WTC11 (cell line): ENCODE data around the gene NAXD. TPM values are rescaled to one million over a fixed set of nuclear protein-coding genes. Genes with fewer than 3 reads are reported as not detected.

Experiments
- ATAC-seq: fragments of 200-7000 bp; cut with Tn5 transposase; 2 replicates; pipeline ENCODE4 v1.10.0; 2021; ENCODE audit warnings: mild to moderate bottlenecking, moderate library complexity
- CTCF ChIA-PET: fragments of 300-600 bp; sonication (Branson Sonifier 250); formaldehyde crosslinking; loops from one replicate; lab custom pipeline; 2021; ENCODE audit warnings: antibody characterized with exemption; lab: Charles Lee
- POLR2A ChIA-PET: fragments of 350-600 bp; sonication (Branson Sonifier 250); formaldehyde crosslinking; loops from one replicate; lab custom pipeline; 2021; ENCODE audit warnings: antibody characterized with exemption; lab: Charles Lee
- DNase-seq: peaks from one replicate; pipeline ENCODE4 v3.0.0; 2021; ENCODE audit warnings: low spot score
- H3K27ac Mint-ChIP-seq: 2 replicates; pipeline ENCODE4 v1.8.0; 2021; ENCODE audit warnings: mixed read lengths
- H3K27me3 Mint-ChIP-seq: 2 replicates; pipeline ENCODE4 v1.8.0; 2021; ENCODE audit warnings: low read depth, mild to moderate bottlenecking, moderate library complexity, mixed read lengths
- H3K36me3 Mint-ChIP-seq: 2 replicates; pipeline ENCODE4 v1.8.0; 2021; ENCODE audit warnings: mixed read lengths
- H3K4me1 Mint-ChIP-seq: 2 replicates; pipeline ENCODE4 v1.8.0; 2022; ENCODE audit warnings: mixed read lengths
- H3K4me3 Mint-ChIP-seq: 2 replicates; pipeline ENCODE4 v1.8.0; 2021; ENCODE audit warnings: mild to moderate bottlenecking, moderate library complexity, mixed read lengths
- H3K9me3 Mint-ChIP-seq: 2 replicates; pipeline ENCODE4 v1.8.0; 2021; ENCODE audit warnings: mixed read lengths
- AFF4 ChIP-seq: sonication (generic); formaldehyde crosslinking; IDR thresholded peaks from 2 replicates; pipeline ENCODE4 v1.8.1; 2023; ENCODE audit warnings: mild to moderate bottlenecking, missing genetic modification reagents, borderline replicate concordance
- CREB1 ChIP-seq: sonication (generic); formaldehyde crosslinking; IDR thresholded peaks from 2 replicates; pipeline ENCODE4 v1.8.0; 2023; ENCODE audit warnings: mild to moderate bottlenecking, missing genetic modification reagents
- EMX1 ChIP-seq: fragments of 250-450 bp; sonication (Bioruptor Pico); IDR thresholded peaks from 2 replicates; pipeline ENCODE4 v1.8.0; 2021; ENCODE audit warnings: mild to moderate bottlenecking
- FOXP4 ChIP-seq: sonication (generic); formaldehyde crosslinking; IDR thresholded peaks from 2 replicates; pipeline ENCODE4 v1.8.0; 2022; ENCODE audit warnings: mild to moderate bottlenecking, missing genetic modification reagents
- GTF2I ChIP-seq: fragments of 250-450 bp; sonication (Bioruptor Pico); conservative IDR thresholded peaks from 2 replicates; pipeline ENCODE4 v1.4.0; 2021; ENCODE audit warnings: mild to moderate bottlenecking
- IRF2 ChIP-seq: sonication (generic); formaldehyde crosslinking; IDR thresholded peaks from 2 replicates; pipeline ENCODE4 v1.8.0; 2022; ENCODE audit warnings: low read depth, missing genetic modification reagents, borderline replicate concordance
- JAZF1 ChIP-seq: fragments of 250-450 bp; sonication (Bioruptor Pico); IDR thresholded peaks from 2 replicates; pipeline ENCODE4 v1.9.0; 2021; ENCODE audit warnings: moderate library complexity, mild to moderate bottlenecking, inconsistent platforms
- MYBL2 ChIP-seq: sonication (generic); formaldehyde crosslinking; IDR thresholded peaks from 2 replicates; pipeline ENCODE4 v1.8.1; 2023; ENCODE audit warnings: mild to moderate bottlenecking, moderate library complexity, missing genetic modification reagents
- SMAD4 ChIP-seq: sonication (generic); formaldehyde crosslinking; IDR thresholded peaks from 2 replicates; pipeline ENCODE4 v1.8.0; 2022; ENCODE audit warnings: mild to moderate bottlenecking, missing genetic modification reagents
- TEAD4 ChIP-seq: sonication (generic); formaldehyde crosslinking; IDR thresholded peaks from 2 replicates; pipeline ENCODE4 v1.8.0; 2022; ENCODE audit warnings: mild to moderate bottlenecking, missing genetic modification reagents
- TP53 ChIP-seq: sonication (generic); formaldehyde crosslinking; IDR thresholded peaks from 2 replicates; pipeline ENCODE4 v1.8.1; 2023; ENCODE audit warnings: mild to moderate bottlenecking, missing genetic modification reagents
- ZBTB21 ChIP-seq: sonication (generic); formaldehyde crosslinking; IDR thresholded peaks from 2 replicates; pipeline ENCODE4 v1.8.1; 2023; ENCODE audit warnings: mild to moderate bottlenecking, missing genetic modification reagents, borderline replicate concordance
- ZNF219 ChIP-seq: sonication (generic); formaldehyde crosslinking; IDR thresholded peaks from 2 replicates; pipeline ENCODE4 v1.8.0; 2023; ENCODE audit warnings: missing genetic modification reagents, mild to moderate bottlenecking, borderline replicate concordance
- ZNF232 ChIP-seq: sonication (generic); formaldehyde crosslinking; IDR thresholded peaks from 2 replicates; pipeline ENCODE4 v1.8.0; 2022; ENCODE audit warnings: mild to moderate bottlenecking, missing genetic modification reagents
- ZNF263 ChIP-seq: sonication (generic); formaldehyde crosslinking; IDR thresholded peaks from 2 replicates; pipeline ENCODE4 v1.8.1; 2022; ENCODE audit warnings: low read depth, mild to moderate bottlenecking, moderate library complexity, missing genetic modification reagents
- total RNA-seq: library from RNA; stranded (reverse); gene quantifications from 3 replicates; pipeline ENCODE4 v1.2.3, GENCODE V29; 2021
- TF ChIP-seq, protein P1 (sequence below): fragments of 250-450 bp; sonication (Bioruptor Pico); IDR thresholded peaks from 2 replicates; pipeline ENCODE4 v2.1.2; 2022; ENCODE audit warnings: mild to moderate bottlenecking, moderate library complexity
- TF ChIP-seq, protein P2 (sequence below): sonication (generic); formaldehyde crosslinking; IDR thresholded peaks from 2 replicates; pipeline ENCODE4 v1.8.1; 2023; ENCODE audit warnings: mild to moderate bottlenecking, missing genetic modification reagents
- TF ChIP-seq, protein P3 (sequence below): sonication (generic); formaldehyde crosslinking; IDR thresholded peaks from 2 replicates; pipeline ENCODE4 v1.8.0; 2023; ENCODE audit warnings: missing genetic modification reagents
- TF ChIP-seq, protein P4 (sequence below): fragments of 250-450 bp; sonication (Bioruptor Pico); IDR thresholded peaks from 2 replicates; pipeline ENCODE4 v1.9.0; 2021; ENCODE audit warnings: mild to moderate bottlenecking, borderline replicate concordance

Gene NAXD
- total RNA-seq, 1 experiment from 2014 or later, result 29.3 TPM

- Mint-ChIP-seq H3K4me1 (peaks cover 4% of the 10 kb centered on the region), H3K4me3 (no peak overlapping the region), H3K36me3 (peaks cover 17% of the 10 kb centered on the region; the same call in 1 of the 2 replicates), H3K9me3 (no peaks in the 10 kb centered on the region), H3K27ac (peak overlapping the region; percentile 27; the same call in 1 of the 2 replicates), H3K27me3 (no peaks in the 10 kb centered on the region)
- ChIA-PET POLR2A (no interaction called here), CTCF (no interaction called here)
- DNase-seq (no peak), ATAC-seq (no peak)
- TF ChIP-seq TP53 (CRISPR knock-in tag) (no peak), IRF2 (CRISPR knock-in tag) (no peak), EMX1 (CRISPR knock-in tag) (no peak), SMAD4 (no peak), JAZF1 (CRISPR knock-in tag) (no peak), MYBL2 (CRISPR knock-in tag) (no peak), CREB1 (no peak), ZNF219 (CRISPR knock-in tag) (no peak), AFF4 (CRISPR knock-in tag) (no peak), FOXP4 (CRISPR knock-in tag) (no peak), ZNF263 (CRISPR knock-in tag) (no peak), ZNF232 (no peak), ZBTB21 (CRISPR knock-in tag) (no peak), TEAD4 (no peak), GTF2I (no peak)
- TF ChIP-seq, protein P1, sequence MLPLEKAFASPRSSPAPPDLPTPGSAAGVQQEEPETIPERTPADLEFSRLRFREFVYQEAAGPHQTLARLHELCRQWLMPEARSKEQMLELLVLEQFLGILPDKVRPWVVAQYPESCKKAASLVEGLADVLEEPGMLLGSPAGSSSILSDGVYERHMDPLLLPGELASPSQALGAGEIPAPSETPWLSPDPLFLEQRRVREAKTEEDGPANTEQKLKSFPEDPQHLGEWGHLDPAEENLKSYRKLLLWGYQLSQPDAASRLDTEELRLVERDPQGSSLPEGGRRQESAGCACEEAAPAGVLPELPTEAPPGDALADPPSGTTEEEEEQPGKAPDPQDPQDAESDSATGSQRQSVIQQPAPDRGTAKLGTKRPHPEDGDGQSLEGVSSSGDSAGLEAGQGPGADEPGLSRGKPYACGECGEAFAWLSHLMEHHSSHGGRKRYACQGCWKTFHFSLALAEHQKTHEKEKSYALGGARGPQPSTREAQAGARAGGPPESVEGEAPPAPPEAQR, result no peak
- TF ChIP-seq, protein P2, sequence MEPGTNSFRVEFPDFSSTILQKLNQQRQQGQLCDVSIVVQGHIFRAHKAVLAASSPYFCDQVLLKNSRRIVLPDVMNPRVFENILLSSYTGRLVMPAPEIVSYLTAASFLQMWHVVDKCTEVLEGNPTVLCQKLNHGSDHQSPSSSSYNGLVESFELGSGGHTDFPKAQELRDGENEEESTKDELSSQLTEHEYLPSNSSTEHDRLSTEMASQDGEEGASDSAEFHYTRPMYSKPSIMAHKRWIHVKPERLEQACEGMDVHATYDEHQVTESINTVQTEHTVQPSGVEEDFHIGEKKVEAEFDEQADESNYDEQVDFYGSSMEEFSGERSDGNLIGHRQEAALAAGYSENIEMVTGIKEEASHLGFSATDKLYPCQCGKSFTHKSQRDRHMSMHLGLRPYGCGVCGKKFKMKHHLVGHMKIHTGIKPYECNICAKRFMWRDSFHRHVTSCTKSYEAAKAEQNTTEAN (CRISPR knock-in tag), result no peak
- TF ChIP-seq, protein P3, sequence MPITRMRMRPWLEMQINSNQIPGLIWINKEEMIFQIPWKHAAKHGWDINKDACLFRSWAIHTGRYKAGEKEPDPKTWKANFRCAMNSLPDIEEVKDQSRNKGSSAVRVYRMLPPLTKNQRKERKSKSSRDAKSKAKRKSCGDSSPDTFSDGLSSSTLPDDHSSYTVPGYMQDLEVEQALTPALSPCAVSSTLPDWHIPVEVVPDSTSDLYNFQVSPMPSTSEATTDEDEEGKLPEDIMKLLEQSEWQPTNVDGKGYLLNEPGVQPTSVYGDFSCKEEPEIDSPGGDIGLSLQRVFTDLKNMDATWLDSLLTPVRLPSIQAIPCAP (CRISPR knock-in tag), result no peak
- TF ChIP-seq, protein P4, sequence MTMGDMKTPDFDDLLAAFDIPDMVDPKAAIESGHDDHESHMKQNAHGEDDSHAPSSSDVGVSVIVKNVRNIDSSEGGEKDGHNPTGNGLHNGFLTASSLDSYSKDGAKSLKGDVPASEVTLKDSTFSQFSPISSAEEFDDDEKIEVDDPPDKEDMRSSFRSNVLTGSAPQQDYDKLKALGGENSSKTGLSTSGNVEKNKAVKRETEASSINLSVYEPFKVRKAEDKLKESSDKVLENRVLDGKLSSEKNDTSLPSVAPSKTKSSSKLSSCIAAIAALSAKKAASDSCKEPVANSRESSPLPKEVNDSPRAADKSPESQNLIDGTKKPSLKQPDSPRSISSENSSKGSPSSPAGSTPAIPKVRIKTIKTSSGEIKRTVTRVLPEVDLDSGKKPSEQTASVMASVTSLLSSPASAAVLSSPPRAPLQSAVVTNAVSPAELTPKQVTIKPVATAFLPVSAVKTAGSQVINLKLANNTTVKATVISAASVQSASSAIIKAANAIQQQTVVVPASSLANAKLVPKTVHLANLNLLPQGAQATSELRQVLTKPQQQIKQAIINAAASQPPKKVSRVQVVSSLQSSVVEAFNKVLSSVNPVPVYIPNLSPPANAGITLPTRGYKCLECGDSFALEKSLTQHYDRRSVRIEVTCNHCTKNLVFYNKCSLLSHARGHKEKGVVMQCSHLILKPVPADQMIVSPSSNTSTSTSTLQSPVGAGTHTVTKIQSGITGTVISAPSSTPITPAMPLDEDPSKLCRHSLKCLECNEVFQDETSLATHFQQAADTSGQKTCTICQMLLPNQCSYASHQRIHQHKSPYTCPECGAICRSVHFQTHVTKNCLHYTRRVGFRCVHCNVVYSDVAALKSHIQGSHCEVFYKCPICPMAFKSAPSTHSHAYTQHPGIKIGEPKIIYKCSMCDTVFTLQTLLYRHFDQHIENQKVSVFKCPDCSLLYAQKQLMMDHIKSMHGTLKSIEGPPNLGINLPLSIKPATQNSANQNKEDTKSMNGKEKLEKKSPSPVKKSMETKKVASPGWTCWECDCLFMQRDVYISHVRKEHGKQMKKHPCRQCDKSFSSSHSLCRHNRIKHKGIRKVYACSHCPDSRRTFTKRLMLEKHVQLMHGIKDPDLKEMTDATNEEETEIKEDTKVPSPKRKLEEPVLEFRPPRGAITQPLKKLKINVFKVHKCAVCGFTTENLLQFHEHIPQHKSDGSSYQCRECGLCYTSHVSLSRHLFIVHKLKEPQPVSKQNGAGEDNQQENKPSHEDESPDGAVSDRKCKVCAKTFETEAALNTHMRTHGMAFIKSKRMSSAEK (CRISPR knock-in tag), result no peak
These were observed 27.1 kb downstream of the NAXD start for GRCh38 chr13:110642291-110642981.
